Adrenal gland (tissue), 5 donors: ENCODE results near the gene GPSM1.

Experiments
- CTCF ChIP-seq, 6 experiments: fragments of 450-650 bp in 4 of 6; fragments of 200-600 bp in 2 of 6; sonication (generic) in 1 of 6; IDR thresholded peaks; 1 replicate in 5 of 6; 2 replicates in 1 of 6; pipeline versions ENCODE4 v1.5.1 to v1.8.0; 2016 to 2021; ENCODE audit warnings: antibody characterized with exemption in 6 of 6, mild to moderate bottlenecking in 2 of 6, moderate library complexity in 1 of 6
- POLR2A ChIP-seq, 2 donors: fragments of 450-650 bp; IDR thresholded peaks; one replicate each; pipeline ENCODE4 v1.6.1; 2017; ENCODE audit warnings: antibody characterized with exemption in 2 of 2, mild to moderate bottlenecking in 2 of 2, moderate library complexity in 1 of 2
- donor health status: DM: no; HTN: no; CAD: no.

- no peak for TF ChIP-seq CTCF (IDR thresholded peaks at IDR 0.05)
- no peak for TF ChIP-seq POLR2A (IDR thresholded peaks at IDR 0.05)
Measured at GRCh38 chr9:136343884-136344269, 16.5 kb downstream of the GPSM1 start.
